Fibroblast of gingiva (primary cell): Measurements from ENCODE around the gene KDM2A.
A peak's percentile ranks its signal among the peaks of the same experiment; 100 is the strongest.

ENCODE experiments used
- DNase-seq: peaks from one replicate; pipeline ENCODE4 v3.0.0-alpha.2; 2011; ENCODE audit warnings: low read depth

The KDM2A gene

DNA sequence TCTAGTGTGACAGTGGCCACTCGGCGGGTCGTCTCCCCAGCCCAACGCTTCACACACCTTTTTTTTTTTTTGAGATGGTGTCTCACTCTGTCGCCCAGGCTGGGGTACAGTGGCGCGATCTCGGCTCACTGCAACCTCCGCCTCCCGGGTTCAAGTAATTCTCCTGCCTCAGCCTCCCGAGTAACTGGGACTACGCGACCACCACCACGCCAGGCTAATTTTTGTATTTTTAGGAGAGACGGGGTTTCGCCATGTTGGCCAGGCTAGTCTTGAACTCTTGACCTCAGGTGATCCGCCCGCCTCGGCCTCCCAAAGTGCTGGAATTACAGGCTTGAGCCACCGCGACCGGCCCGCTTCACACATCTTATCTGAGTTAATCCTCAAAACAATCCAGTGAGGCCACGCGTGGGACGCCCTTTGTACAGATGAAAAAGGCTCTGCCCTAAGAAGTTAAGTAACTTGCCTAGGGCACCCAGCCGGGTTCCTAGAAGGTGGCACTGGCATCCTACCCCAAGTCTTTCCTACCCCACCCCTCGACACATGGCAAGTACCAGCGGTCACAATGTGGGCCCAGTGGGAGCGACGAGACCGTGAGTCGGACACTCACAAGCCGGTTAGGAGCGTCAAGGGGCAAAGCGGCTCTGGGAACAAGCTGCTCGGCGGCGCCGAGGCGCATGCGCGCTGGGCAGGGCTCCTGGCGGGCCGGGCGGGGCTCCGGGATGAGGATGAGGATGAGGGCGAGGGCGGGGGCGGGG, 142.0 kb downstream of the KDM2A start:
- DNase-seq, result peak; percentile 27

DNA sequence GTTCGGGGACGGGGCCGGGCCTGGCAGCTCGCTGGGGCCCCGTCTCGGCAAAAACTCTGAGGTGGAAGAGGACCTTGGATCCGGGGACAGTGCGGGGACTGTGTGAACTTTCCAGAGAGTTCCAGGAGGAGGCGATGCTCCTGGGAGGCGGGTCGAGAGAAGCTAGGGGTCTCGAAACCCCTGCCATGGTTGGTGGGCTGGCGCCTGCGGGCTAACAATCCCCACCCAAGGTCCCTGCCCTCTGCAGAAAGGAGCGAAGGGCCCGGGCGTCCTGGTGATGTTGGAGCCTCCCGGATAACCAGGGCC, 142.5 kb downstream of the KDM2A start:
- DNase-seq, result no peak

DNA sequence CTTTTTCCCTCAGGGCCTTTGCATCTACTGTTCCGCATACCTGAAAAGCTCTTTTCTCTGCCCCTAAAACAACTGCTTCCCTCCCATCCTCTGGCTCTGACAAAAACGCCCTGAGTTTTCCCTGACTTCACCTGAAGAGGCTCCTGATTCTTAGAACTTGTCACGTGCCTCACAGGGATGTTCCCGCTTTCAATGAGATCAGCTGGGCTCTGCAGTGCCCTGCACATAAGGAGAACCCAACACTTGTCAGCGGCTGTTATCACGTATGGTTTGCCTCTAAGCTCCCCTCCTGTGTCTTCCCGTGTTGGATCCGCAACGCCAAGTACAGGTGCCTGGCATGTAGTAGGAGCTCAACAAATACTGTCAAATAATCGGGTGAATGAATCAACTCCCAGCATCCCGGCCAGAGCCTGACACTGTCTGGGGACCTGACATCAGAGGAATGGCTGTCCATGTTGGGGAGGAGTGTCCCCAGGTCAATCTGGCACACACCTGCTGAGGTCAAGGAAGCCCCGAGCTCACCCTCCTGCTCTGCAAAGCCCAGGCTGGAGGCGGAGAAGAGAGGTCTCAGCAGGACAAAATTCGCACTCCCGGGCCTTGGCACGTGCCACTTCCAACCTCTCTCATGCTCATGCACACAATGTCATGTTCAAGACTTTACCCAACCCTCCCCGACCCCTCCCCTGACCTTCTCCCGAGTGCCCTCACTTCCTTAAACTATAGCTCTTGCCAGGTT, 143.1 kb downstream of the KDM2A start:
- no peak for DNase-seq

DNA sequence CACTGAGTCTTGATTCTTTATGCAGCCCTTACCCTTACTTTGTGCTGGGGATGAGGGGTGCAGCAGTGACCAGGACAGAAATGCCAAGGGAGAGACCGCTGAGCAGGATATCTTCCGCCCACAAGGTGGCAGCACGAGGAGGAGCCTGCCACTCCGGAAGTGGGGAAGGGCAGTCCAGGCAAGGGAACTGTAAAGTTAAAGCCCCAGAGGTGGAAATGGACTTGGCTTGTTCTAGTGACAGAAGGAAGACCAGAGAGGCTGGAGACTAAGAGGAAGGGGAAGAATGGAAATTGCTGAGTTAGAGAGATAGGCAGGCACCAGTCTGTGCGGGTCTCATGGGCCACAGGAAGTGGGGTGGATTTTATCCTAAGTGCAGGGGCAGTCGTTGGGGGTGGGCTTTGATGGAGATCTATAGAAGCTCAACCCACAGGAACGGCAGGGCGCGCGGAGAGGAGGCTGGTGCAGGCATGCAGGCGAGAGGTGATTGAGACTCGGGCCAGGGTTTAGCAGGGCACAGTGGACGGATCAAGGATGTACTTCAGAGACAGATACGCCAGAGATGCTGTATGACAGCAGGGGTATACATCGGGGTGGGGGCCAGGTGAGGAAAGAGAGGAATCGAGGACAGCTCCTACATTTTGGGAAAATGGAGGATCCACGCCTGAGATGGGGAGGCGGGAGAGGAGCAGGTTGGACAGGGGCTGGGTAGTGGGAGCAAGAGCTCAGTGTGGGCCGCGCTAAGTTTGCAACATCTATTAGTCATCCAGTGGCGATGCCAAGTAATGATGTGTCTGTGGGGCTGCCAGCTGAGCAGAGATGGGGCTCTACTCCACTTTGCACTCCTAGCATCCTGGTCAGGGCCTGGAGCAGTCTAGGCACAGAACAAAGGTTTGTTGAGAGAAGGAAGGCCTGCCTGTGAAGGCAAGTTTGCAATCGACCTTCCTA, 143.9 kb downstream of the KDM2A start:
- peak; percentile 85 for DNase-seq

DNA sequence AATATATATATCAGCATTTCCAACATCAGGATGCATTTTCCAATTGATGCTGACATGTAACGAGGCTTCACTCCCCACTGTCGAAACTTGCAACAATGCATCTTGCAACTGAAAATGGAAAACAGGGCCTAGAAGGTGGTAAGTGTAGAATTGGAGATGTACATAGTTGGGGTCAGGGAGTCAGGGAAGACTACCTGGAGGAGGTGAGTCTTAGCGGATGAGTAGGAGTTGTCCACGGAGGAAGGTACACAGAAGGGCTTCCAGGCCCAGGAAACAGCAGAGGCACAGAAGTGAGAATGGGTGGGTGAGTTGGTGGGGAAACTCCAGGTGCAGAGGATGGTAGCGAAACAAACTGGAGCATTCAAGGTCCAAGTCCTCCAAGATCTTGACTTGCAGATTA, 145.2 kb downstream of the KDM2A start:
- DNase-seq, result no peak

DNA sequence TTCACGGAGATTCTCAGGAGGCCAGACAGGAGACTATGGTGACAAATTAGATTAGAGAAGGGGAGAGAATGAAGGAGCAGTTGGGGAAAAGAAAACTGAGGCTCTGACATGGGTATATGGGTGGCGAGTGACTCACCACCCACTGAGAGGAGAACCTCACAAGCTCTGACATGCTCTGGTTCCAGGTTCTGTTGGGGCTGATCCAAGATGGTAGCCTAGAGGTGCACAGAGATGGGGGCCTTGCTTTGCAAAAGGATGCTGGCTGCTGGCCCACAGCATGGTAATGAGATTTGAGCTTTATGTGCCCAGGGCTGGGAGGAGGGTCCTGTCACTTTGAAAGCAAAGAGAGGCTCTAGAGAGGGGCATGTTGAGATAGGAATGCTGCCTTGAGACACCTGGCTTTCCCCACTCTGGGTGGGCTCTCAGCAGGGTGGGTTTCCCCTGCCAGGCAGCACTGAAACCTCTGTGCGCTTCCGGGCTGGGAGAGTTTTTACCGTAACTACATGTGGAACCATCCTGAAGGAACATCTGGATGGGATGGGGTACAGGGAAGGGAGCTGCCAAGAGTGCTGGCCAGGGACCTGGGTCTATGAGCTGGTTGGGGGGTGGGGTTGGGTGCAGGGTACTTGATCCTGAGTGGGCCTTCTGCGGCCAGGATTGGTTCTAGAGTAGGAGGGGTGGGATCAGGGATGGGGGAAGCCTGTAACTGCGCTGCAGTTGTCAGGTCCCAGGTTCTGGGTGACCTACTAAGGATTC, 146.0 kb downstream of the KDM2A start:
- no peak for DNase-seq

DNA sequence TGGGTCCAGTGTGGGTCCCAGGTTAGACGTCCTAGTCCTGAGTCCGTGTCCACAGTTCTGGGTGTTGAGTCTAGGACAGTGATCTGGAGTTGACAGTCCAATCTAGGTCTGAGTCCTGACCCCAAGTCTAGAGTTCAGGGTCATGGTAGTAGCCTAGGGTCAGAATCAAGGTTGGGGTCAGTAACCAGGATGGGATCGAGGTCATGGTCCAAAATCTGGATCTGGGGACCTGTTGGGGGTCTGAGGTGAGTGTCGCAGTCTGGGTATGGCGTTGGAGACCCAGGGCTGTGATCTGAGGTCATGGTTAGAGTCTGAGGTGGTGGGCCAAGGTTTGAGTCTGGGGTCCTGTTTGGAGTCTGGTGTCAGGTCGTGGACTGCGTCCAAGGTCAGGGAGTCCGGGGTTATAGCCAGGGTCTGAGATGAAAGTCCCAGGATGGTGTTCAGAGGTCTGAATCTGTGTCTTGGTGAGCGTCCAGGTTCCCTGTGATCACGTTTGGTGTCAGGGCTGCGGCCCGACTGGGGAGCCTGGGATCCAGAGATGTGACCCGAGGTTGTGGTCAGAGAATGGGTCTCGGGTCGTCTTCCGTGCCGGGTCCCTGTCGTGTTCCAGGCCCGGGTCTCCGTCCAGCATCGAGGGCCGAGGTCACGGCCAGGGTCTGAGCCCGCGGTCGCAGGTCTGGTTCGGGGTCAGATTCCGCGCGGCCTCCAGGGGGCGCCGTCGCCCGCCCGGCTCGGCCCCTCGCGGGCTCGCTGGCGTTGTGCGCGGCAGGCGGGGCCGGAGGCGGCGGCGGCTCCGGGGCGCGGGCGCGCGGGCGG, 146.8 kb downstream of the KDM2A start:
- peak; percentile 36 for DNase-seq

DNA sequence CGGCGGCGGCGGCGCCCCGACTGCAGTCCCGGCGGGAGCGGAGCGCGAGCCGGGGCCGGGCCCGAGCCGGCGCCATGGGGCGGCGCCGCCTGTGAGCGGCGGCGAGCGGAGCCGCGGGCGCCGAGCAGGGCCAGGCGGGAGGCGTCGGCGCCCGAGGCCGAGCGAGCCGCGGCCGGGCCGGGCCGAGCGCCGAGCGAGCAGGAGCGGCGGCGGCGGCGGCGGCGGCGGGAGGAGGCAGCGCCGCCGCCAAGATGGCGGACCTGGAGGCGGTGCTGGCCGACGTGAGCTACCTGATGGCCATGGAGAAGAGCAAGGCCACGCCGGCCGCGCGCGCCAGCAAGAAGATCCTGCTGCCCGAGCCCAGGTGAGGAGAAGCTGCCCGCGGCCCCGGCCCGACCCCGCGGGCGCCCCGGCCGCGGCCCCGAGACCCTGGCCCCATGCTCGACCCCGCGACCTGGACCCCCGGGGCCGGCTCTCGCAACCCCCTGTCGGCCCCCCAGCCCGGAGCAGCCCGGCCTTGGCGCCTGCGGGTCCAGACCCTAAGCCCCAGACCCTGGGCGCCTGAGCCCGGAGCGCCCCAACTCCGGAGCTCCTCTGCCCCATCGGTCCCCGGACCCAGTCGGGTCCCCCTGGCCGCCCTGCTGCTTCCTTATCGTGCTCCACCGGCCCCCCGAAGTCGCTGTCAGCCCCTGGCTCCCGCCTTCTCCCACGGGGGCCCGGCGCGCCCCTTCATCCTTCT, 147.6 kb downstream of the KDM2A start, which contains the start of gene GRK2:
TSS of gene GRK2 (plus strand) at position 25 of the 739 bp plus-strand sequence. CDS start at position 252, 227 bp downstream.
- peak; percentile 25 for DNase-seq

DNA sequence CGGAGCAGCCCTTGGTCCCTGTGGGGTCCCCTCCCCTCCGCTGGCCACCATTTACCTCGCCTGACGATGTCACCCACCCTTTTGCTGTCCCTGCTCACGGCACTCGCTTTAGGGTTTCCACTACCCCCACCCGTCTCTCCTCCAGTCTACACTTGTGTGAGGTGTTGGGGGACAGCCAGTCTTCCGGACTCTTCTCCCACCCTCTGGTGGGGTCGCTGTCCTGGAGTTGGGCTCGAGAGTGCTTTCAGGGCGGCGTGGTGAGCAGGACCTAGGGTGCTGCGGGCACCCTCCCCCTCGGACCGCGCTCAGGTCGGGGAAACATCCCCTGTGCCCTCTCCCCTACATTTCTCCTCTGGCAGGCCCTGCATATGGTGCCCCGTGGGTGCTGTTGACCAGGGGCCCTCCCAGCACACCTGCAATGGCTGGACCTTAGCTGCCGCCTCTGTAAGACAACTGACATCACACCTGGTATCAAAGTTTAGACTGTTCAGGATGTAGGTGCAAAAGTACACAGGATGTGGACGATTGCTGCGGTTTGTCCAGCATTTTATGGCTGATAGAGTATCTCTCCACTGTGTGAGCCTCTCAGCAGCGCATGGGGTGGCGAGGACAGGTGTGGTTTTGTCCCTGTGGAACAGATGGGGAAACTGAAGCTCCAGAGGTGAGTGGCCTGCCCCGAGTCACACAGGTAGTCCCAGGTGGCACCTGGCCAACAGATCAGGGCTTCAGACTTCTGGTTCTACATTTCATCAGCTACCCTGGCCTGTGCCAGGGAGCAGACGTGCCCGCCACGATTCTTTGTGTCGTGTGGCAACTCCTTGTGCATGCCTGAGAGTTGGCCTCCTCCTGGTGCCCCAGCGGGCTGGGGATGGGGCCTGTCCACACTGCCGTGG, 148.4 kb downstream of the KDM2A start:
- DNase-seq, result no peak

DNA sequence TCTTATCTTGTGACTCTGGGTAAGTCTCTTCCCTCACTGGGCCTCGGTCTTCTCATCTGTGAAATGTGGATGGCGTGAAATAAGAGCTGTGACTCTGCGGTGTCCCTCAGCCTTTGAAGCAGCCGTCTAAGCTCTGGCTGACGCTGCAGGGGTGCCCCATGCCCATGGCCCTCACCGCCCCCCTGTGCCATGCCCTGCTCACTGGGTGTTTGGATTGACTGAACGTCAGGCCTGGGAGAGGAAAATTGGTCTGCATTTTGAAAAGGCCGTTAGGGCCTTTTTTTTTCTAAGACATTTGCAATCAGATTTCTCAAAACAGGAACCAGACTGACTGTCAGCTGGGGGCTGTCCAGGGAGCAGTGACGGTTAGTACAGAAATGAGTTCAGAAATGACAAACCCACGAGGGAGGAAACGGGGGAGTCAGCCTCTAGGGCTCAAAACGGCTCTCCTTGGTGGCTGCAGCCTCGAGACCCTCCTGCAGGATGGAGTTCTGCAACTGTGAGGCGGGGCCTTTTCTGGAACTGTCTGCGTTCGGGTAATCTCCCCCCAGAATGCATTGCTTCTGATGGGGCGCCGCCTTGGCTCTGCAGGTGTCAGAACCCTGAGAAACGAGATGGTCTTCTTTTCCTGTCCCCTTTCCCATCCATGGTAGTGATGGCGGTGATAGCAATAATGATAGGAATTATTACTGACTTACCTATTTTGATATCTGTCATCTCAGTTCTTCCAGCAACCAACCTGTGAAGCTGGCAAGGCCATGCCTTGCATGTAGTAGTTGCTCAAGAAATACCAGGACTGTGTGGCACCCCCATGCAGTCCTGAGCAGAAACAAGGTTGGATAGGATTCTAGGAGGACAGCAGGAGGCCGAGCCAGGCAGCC, 149.3 kb downstream of the KDM2A start:
- no peak for DNase-seq

DNA sequence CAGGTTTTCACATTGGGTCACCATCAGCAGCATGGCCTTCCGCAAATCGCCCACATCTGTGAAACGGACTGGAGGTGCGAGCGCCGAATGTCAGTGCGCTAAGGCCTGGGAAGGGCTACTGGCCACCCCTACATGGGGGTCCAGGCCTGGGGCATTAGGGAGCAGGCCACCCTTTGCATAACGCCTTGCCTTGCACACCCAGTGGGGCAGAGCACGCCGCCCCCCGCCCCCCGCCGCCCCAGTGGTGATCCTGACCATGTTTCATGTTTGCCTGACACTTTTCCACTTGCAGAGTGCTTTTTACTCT, 149.9 kb downstream of the KDM2A start:
- DNase-seq, result no peak

DNA sequence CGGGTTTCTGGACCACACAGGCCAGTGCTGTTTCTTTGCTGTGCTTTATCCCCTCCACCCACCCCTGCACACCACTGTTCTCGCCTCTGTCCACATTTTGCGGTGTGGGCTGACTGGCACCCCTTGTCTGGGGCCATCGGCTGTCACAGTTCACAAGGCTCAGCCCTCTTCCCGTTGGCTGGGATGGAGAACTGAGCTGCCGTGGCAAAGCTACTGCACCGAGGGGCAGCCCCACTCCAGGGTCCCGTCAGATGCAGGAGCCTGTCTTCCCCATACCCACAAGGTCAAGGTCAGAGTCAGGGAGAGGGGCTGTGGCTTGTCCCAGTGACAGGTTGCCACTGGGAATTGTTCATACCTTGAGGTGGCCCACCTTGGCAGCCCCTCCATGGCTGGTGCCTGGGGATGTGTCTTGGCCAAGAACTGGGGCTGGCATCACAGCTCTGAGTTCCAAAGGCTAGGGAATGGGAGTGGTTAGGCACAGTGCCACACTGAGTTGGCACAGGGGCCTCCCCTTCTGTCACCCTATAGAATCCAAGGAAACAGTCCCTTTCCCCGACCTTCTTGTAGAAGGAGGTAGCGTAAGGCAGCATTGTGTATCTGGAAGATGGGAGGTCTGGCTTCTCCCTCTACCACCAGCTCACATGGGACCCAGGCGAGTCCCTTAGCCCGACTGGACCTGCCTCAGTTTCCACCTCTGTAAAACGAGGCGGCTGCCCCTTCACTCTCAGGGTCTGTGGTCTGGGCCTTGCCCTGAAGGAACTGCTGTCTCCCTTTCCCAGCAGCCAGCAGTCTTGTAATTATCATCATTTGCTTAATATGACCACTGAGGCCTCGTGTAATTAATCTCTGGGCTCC, 150.6 kb downstream of the KDM2A start:
- DNase-seq, result no peak

DNA sequence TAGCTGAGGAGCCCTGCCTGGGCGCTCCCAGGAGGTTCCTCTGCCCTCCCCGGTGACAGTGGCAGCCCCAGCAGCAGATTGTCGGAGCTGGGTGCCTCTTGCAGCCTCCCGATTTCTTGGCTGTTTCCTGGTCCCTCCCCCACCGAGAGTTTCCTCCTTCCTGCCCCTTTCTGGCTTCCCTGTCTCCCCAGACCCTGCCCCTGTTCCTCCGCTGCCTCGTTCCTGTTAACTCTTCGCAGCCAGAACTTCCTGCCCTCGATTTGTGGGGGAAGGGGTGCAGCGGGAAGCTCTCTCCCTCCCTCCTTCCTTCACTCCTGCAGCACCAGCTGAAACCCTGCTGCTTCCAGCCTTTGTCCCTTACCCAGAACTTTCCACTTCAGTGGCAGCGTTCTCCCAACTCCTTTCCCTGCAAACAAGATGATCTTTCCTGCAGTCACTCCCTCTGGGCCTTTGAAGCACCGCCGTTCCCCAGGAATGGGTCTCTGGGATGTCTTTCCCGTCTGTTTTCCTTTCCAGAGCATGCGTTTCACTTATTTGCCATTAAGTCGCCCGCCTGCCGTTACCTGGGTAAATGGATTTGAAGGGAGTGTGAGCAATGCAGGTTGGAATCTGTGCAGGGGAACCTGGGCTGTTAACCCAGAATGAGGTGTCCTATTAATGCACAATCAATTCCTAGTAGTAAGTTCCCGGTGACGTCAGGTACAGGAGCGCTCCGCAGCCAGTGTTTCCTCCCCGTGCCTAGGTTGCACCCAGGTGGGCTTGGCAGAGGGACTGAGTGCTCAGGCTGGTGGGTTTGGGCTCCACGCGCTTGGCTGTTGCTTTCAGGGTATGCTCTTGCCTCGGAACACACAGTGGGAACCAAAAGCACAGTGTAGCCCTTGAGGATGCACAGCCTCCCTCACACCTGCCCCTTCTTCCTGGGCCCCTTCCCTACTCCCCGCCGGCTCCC, 151.5 kb downstream of the KDM2A start:
- no peak for DNase-seq

DNA sequence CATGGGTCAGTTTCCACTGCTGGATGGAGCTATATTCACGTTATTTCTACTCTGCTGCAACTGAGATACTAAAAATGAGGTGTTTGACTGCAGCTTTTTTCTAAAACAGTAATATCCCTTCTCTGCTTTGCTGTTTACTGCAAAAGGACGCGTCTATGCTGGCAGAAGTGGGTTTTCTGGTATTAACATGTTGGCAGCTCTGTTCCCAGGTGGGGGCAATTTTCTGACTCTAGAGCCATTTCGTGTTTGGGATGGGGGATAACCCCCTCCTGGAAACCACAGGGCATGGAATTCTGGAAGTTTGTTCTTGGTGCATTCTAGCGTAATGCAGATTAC, 152.1 kb downstream of the KDM2A start:
- no peak for DNase-seq

DNA sequence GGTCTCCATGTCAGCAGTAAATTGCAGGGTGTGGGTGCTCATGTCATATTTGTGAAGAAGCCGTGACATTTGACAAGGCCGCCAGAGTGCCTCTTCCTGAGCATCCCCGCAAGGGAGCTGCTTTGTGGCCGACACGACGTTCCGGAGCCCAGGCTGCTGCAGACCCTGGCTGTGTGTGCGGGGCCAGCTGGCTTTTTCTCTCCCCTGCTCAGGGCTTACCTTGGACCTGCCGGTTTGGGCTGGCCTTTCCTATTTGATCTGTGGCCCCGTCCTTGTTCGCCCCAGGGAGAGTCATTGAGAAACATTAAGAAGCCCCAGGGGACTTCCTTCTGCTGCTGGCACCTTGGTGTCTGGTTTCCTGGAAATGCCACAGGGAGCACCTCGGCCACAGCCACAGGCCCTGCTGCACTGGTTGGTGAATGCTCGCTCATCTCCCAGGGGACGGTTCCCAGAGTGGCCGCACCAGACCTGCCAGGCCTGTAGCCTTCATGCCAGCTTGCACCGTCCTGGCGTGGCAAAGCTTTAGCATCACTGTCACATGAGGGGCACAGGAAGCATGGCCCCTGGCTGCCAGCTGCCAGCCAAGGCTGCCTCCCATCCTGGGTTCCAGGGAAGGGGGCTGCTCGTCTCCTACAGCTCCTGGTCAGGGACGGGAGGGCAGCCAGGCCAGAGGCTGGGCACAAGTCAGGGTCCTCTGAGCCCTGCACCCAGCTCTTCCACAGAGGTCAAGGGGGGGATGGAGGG, 152.7 kb downstream of the KDM2A start:
- no peak for DNase-seq
